ENCODE measurements around the gene TPRG1. TPM values are rescaled to one million over a fixed set of nuclear protein-coding genes. Genes with fewer than 3 reads are reported as not detected.

Gene TPRG1
- total and polyA plus RNA-seq, 7 donors, result 0.78 to 24.5 (median 9.9) TPM

DNA sequence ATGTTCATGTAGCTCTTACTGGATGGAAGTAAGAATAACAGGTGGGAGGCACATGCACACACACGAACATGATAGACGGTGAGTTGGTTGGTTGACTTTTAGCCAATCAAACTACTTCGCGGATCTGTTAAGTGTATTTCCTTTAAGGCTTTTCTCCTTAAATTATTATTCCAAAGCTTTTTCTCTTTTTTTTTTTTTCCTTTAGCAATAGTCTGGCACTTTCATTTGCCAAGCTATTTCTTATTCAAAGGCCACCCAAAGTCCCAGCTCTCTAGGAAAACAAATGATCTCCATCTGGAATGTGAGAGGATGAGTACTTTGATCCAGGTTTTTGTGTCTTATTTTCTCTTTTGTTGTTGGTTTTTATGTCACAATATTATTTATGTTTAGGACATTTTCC is 141.1 kb downstream of the TPRG1 start:
- 68 to 76% (median 73%) methylated on average over 4 of the region's 4 CpGs for WGBS, 3 donors
- Histone ChIP-seq H3K27ac (peak overlapping the region; percentile 36), H3K4me1 (peaks cover 19% of the 10 kb centered on the region), H3K4me3 (no peak overlapping the region), H3K9me3 (no peaks in the 10 kb centered on the region), H3K36me3 (ENCODE audit: insufficient read depth in 1 of 2, low read depth in 1 of 2) (peaks cover 0 to 4% of the 10 kb centered on the region in 2 donors), H3K27me3 (ENCODE audit: insufficient read depth in 3 of 3, low read length in 2 of 3) (no peaks in the 10 kb centered on the region)
- ATAC-seq, result no peak
- TF ChIP-seq, protein P1, sequence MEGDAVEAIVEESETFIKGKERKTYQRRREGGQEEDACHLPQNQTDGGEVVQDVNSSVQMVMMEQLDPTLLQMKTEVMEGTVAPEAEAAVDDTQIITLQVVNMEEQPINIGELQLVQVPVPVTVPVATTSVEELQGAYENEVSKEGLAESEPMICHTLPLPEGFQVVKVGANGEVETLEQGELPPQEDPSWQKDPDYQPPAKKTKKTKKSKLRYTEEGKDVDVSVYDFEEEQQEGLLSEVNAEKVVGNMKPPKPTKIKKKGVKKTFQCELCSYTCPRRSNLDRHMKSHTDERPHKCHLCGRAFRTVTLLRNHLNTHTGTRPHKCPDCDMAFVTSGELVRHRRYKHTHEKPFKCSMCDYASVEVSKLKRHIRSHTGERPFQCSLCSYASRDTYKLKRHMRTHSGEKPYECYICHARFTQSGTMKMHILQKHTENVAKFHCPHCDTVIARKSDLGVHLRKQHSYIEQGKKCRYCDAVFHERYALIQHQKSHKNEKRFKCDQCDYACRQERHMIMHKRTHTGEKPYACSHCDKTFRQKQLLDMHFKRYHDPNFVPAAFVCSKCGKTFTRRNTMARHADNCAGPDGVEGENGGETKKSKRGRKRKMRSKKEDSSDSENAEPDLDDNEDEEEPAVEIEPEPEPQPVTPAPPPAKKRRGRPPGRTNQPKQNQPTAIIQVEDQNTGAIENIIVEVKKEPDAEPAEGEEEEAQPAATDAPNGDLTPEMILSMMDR (IDR thresholded peaks at IDR 0.05), result no peak
- no peak for DNase-seq
- intact Hi-C loops (cut with DNase I), result no loop called here

DNA sequence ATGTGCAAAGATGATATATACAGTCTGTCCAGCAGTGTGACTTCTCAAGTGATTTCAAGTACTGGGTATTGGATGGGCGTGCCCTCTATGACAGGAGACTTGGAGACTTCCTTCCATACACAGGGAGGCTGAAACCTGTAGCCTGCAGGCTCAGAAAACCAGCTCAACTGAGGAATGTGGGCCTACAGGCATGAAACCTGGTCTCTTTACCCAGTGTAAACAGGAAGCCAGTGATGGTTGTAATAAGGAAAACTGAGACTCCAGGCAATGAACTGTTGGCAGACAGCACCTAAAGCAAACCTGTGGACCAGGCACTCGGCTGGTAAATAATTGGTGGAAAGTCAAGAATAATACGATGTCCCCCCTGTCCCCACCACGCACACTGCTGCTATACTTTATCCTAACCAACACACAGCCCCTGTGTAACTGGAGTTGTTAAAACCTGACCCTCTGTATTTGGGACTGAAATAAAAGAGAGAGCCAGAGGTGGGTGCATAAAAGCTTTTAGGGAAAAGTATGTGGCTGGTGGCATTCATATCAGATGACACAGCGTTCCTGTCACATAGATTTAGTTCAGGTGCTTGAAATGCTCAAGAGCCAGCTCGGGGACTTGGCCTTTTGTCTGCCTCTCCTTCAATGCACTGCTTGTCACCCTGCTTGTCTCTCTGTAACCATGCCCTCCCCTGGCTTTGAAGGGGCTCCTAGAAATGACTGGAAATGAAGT is 144.7 kb downstream of the TPRG1 start:
- peaks cover 15% of the 10 kb centered on the region for H3K4me1 ChIP-seq
- no peak overlapping the region for H3K4me3 ChIP-seq
- H3K9me3 ChIP-seq, result no peaks in the 10 kb centered on the region
- peak overlapping the region; percentile 80 for H3K27ac ChIP-seq
- no peaks in the 10 kb centered on the region for H3K27me3 ChIP-seq (ENCODE audit: insufficient read depth in 3 of 3, low read length in 2 of 3)
- TF ChIP-seq, protein P1 (IDR thresholded peaks at IDR 0.05), result no peak
- H3K36me3 ChIP-seq (ENCODE audit: insufficient read depth in 1 of 2, low read depth in 1 of 2), result peaks cover 0 to 8% of the 10 kb centered on the region in 2 donors
- DNase-seq (no peak), ATAC-seq (peak; percentile 22 to 80 (median 46))
- intact Hi-C loops (cut with DNase I), result no loop called here
- WGBS, 3 donors, result 45 to 51% (median 46%) methylated on average over 6 of the region's 6 CpGs

DNA sequence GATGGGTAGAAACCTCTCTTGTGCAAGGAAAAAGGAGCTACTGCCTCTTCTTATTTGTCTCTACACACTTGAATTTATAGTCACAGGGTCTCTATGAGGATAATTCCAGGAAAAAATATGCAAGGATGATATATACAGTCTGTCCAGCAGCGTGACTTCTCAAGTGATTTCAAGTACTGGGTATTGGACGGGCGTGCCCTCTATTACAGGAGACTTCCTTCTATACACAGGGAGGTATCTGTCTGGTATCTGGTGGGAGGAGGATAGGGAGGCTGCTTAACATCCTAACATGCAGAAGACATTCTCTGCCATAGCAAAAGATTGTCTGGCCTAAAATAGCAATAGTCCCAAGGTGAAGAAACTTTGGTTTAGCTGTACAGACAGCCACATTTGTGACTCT is 146.1 kb downstream of the TPRG1 start:
- intact Hi-C loops (cut with DNase I), result no loop called here
- no peak for DNase-seq
- Histone ChIP-seq H3K36me3 (ENCODE audit: insufficient read depth in 1 of 2, low read depth in 1 of 2) (peaks cover 0 to 8% of the 10 kb centered on the region in 2 donors), H3K27me3 (ENCODE audit: insufficient read depth in 3 of 3, low read length in 2 of 3) (no peaks in the 10 kb centered on the region), H3K27ac (peak overlapping the region; percentile 80), H3K4me1 (peaks cover 22% of the 10 kb centered on the region), H3K9me3 (no peaks in the 10 kb centered on the region), H3K4me3 (no peak overlapping the region)
- WGBS, 3 donors, result 90 to 94% (median 94%) methylated on average over 3 of the region's 3 CpGs
- ATAC-seq, result no peak
- TF ChIP-seq, protein P1 (IDR thresholded peaks at IDR 0.05), result no peak

DNA sequence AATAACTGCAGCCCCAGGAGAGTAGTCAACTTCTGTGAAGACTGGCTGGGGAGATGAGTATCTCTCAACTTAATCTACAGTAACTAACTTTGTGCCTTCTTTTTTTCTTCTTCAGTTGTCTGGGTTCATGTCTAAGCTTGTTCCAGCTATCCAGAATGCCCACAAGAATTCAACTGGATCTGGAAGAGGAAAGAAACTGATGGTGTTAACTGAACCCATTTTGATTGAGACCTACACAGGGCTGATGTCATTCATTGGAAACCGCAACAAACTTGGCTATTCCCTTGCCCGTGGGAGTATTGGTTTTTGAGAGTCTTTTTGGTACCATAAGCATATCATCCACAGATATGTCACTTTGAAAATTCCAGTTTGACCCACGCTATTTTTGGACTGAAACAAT is 148.7 kb downstream of the TPRG1 start:
- intact Hi-C loops (cut with DNase I), result loop anchor here in 1 of 2 donors (5.0 kb wide), 1 partner anchor 48 kb away; no protein-coding TSS in a partner anchor
- DNase-seq, result no peak
- H3K9me3 ChIP-seq, result no peaks in the 10 kb centered on the region
- TF ChIP-seq, protein P1 (IDR thresholded peaks at IDR 0.05), result no peak
- no peak overlapping the region for H3K4me3 ChIP-seq
- peaks cover 0 to 8% of the 10 kb centered on the region in 2 donors for H3K36me3 ChIP-seq (ENCODE audit: insufficient read depth in 1 of 2, low read depth in 1 of 2)
- H3K27me3 ChIP-seq (ENCODE audit: insufficient read depth in 3 of 3, low read length in 2 of 3), result no peaks in the 10 kb centered on the region
- no peak overlapping the region for H3K27ac ChIP-seq
- 89 to 91% (median 90%) methylated on average over 3 of the region's 3 CpGs for WGBS, 3 donors
- H3K4me1 ChIP-seq, result peaks cover 44% of the 10 kb centered on the region
- ATAC-seq, result no peak
